Kidney epithelial cell (primary cell): ENCODE measurements around the gene ZNF624. TPM values are rescaled to one million over a fixed set of nuclear protein-coding genes. Genes with fewer than 3 reads are reported as not detected.
A peak's percentile ranks its signal among the peaks of the same experiment; 100 is the strongest.

ENCODE experiments used
- DNase-seq: peaks from one replicate; pipeline ENCODE4 v3.0.0-alpha.2; 2010; ENCODE audit warnings: low read depth
- H3K27me3 ChIP-seq: 2 replicates; pipeline ENCODE4 v1.6.0; 2011; ENCODE audit warnings: low read length; ENCODE audit not compliant: control insufficient read depth, insufficient read depth
- H3K36me3 ChIP-seq: 2 replicates; pipeline ENCODE4 v1.5.1; 2011; ENCODE audit warnings: low read length; ENCODE audit not compliant: control insufficient read depth, insufficient read depth
- H3K4me3 ChIP-seq: 2 replicates; pipeline ENCODE4 v1.5.1; 2011; ENCODE audit warnings: low read depth, mild to moderate bottlenecking, control low read depth, low read length
- CTCF ChIP-seq: IDR thresholded peaks from 2 replicates; pipeline ENCODE4 v1.5.1; 2011; ENCODE audit warnings: mild to moderate bottlenecking, moderate library complexity, low read length, control low read depth, inconsistent platforms; ENCODE audit not compliant: insufficient read depth, poor library complexity, severe bottlenecking
- total RNA-seq: library from RNA; depleted of rRNA; stranded (reverse); fragments of >200 nt; gene quantifications from 2 replicates; pipeline ENCODE4 v1.2.3, GENCODE V29; 2015

The ZNF624 gene
- total RNA-seq, 1 donor from 2014 or later, result 8.7 TPM

GRCh38 chr17:16589097-16589969 lies 64.3 kb downstream of the ZNF624 start:
- Histone ChIP-seq H3K4me3 (peak overlapping the region; percentile 39), H3K36me3 (no peaks in the 10 kb centered on the region), H3K27me3 (peaks cover 5% of the 10 kb centered on the region)
- DNase-seq, result peak; percentile 54
- peak; percentile 99 for TF ChIP-seq CTCF

GRCh38 chr17:16585796-16586195 lies 67.9 kb downstream of the ZNF624 start:
- Histone ChIP-seq H3K36me3 (no peaks in the 10 kb centered on the region), H3K27me3 (peaks cover 5% of the 10 kb centered on the region), H3K4me3 (no peak overlapping the region)
- TF ChIP-seq CTCF, result no peak
- no peak for DNase-seq

- peaks cover 5% of the 10 kb centered on the region for H3K27me3 ChIP-seq
- no peaks in the 10 kb centered on the region for H3K36me3 ChIP-seq
- H3K4me3 ChIP-seq, result peak overlapping the region; percentile 29
- DNase-seq, result peak; percentile 47
- TF ChIP-seq CTCF, result peak; percentile 98
Measured at GRCh38 chr17:16584273-16584995, 69.2 kb downstream of the ZNF624 start.

- Histone ChIP-seq H3K36me3 (no peaks in the 10 kb centered on the region), H3K4me3 (no peak overlapping the region), H3K27me3 (peaks cover 5% of the 10 kb centered on the region)
- no peak for TF ChIP-seq CTCF
- DNase-seq, result no peak
Measured at GRCh38 chr17:16583781-16584180, 69.9 kb downstream of the ZNF624 start.

GRCh38 chr17:16573466-16573865 lies 80.2 kb downstream of the ZNF624 start:
- no peak for DNase-seq
- no peak for TF ChIP-seq CTCF

More at GRCh38 chr17:16573466-16573865, 80.2 kb downstream of the ZNF624 start:
- Histone ChIP-seq H3K27me3 (peaks cover 8% of the 10 kb centered on the region), H3K36me3 (no peaks in the 10 kb centered on the region), H3K4me3 (no peak overlapping the region)

Other genes with a start within 250 kb of the ZNF624 start
- gene TRPV2, start 238.3 kb downstream of the ZNF624 start, total RNA-seq, result 2.6 and 3.8 TPM in 2 replicates
- gene LRRC75A, start 161.7 kb downstream of the ZNF624 start, total RNA-seq, result 2.1 and 4.5 TPM in 2 replicates
- 3.4 and 12.4 TPM in 2 replicates for gene ZNF287, start 84.6 kb downstream of the ZNF624 start, total RNA-seq
- under 0.01 and 0.29 TPM in 2 replicates for gene CCDC144A, start 36.4 kb upstream of the ZNF624 start, total RNA-seq